ENCODE results near the gene TEX29.

TEX29 gene

DNA sequence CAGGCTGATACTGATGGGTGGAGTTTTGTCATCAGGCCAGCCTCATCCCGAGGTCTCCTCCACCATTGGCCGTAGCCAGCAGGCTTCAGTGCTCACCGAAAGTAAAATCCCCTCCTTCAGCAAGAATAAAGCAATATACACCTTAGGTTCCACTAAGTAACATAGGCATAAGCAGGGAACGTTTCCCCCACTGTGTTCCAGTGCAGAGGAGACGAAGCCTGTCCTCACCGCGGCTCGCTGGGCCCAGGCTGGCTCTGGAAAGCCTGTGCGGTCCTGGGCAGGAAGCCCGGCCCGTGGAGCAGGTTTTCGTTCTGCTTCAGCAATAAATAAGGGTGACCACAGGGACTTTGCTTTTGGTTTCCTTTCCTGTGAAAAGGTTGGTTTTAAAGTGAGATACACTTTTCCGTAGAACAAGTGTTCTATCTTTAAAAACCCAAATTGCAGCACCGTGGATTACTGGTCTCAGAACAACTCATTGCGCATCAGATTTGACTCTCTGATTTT, 16.3 kb upstream of the TEX29 start:
- H3K4me3 ChIP-seq (ENCODE audit: low read depth, low read length), result no peak overlapping the region
- H3K27ac ChIP-seq, result no peak overlapping the region
- in situ Hi-C loops (cut with HindIII; ENCODE audit: low pct_ligation_motif_present, low sequenced_read_pairs), result no loop called here
- TF ChIP-seq, protein P1, sequence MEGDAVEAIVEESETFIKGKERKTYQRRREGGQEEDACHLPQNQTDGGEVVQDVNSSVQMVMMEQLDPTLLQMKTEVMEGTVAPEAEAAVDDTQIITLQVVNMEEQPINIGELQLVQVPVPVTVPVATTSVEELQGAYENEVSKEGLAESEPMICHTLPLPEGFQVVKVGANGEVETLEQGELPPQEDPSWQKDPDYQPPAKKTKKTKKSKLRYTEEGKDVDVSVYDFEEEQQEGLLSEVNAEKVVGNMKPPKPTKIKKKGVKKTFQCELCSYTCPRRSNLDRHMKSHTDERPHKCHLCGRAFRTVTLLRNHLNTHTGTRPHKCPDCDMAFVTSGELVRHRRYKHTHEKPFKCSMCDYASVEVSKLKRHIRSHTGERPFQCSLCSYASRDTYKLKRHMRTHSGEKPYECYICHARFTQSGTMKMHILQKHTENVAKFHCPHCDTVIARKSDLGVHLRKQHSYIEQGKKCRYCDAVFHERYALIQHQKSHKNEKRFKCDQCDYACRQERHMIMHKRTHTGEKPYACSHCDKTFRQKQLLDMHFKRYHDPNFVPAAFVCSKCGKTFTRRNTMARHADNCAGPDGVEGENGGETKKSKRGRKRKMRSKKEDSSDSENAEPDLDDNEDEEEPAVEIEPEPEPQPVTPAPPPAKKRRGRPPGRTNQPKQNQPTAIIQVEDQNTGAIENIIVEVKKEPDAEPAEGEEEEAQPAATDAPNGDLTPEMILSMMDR (IDR thresholded peaks at IDR 0.05; ENCODE audit: low read depth, low read length, missing control alignments), result no peak
- no peak for DNase-seq
- H3K27me3 ChIP-seq (replicated peaks), result no peaks in the 10 kb centered on the region
- peaks cover 49% of the 10 kb centered on the region for H3K36me3 ChIP-seq (replicated peaks)

DNA sequence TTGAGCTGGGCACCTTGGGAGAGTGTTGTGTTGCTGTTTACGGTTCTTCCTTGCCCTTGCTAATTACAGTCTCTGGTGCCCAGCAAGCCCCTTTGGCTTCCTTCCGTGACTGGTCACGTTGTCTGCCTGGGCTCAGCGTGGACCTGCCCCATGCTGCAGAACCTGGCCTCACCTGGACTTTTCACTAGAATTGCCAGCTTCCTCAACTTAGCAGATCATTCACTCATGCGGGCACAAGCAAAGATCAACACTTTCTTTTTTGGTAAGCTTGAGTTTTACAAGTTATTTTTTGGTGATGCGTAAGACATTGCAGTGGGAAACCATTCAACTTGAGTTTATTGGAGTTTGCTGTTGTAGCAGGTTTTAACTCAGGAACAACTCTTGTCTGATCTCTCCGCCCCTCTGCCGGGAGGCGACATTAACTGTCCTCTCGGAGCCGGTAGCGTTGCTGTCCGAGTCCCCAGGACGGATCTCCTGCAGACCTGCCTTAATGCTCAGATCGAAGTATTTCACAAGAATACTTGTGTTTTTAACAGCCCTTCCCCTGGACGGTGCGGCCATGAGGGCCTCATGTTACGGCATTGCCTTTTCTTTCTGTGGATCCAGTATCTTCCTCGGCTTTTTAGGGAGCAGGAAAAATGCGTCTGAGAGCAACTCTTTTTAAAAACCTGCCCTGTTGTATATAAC, 15.7 kb upstream of the TEX29 start:
- in situ Hi-C loops (cut with HindIII; ENCODE audit: low pct_ligation_motif_present, low sequenced_read_pairs), result no loop called here
- no peak overlapping the region for H3K4me3 ChIP-seq (ENCODE audit: low read depth, low read length)
- H3K27ac ChIP-seq, result no peak overlapping the region
- no peak for DNase-seq
- H3K27me3 ChIP-seq (replicated peaks), result no peaks in the 10 kb centered on the region
- H3K36me3 ChIP-seq (replicated peaks), result peaks cover 49% of the 10 kb centered on the region
- TF ChIP-seq, protein P1 (IDR thresholded peaks at IDR 0.05; ENCODE audit: low read depth, low read length, missing control alignments), result no peak

DNA sequence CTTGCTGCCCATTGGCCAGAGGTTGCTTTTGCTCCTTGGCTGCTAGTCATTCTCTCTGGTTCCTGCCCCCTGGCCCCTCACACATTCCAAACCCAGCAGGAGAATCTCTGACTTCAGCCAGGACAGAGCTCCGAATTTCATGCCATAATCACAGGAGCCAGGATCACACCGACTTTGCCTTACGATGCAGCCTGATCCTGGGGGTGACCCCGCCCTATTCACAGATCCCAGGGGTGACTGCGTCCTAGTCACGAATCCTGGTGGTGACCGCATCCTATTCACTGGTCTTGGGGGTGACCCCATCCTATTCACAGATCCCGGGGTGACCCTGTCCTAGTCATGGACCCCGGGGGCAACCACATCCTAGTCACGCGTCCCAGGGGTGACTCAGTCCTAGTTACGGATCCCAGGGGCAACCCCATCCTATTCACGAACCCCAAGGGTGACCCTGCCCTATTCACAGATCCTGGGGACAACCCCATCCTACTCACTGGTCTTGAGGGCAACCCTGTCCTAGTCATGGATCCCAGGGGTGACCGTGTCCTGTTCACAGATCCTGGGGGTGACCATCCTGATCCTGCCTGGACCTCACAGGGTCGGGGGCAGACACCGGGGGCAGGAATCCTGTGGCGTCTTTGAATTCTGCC, 7.4 kb upstream of the TEX29 start:
- TF ChIP-seq, protein P1 (IDR thresholded peaks at IDR 0.05; ENCODE audit: low read depth, low read length, missing control alignments), result no peak
- peaks cover 6% of the 10 kb centered on the region for H3K36me3 ChIP-seq (replicated peaks)

DNA sequence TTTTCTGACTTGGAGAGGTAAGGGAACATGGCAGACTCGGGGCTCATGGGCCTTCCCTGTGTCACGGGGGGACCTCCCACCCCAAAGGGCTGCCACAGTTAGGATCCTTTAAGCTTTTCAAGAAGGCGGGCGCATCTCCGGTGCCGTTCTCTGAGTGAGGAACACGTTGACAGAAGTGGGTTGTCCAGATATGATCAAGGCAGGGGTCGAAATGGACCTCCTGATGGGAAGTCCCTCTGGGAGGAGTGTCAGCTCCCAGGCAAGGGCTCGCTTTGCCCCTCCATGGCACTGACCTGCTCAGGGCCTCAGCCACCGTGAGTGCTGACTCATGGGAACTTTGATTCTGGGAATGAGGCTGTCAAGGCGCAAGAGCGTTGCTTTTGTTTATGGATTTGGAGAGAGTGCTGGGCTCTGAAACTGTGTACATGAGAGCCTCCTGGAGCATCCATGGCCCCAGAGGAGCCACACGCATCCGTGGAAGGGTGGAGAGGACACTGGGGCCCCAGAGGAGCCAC, 6.5 kb upstream of the TEX29 start:
- TF ChIP-seq, protein P1 (IDR thresholded peaks at IDR 0.05; ENCODE audit: low read depth, low read length, missing control alignments), result no peak
- DNase-seq, result no peak
- H3K27ac ChIP-seq, result no peak overlapping the region
- in situ Hi-C loops (cut with HindIII; ENCODE audit: low pct_ligation_motif_present, low sequenced_read_pairs), result no loop called here
- peaks cover 6% of the 10 kb centered on the region for H3K36me3 ChIP-seq (replicated peaks)
- H3K4me3 ChIP-seq (ENCODE audit: low read depth, low read length), result no peak overlapping the region
- H3K27me3 ChIP-seq (replicated peaks), result no peaks in the 10 kb centered on the region

More for the DNA sequence above, 7.4 kb upstream of the TEX29 start:
- H3K27ac ChIP-seq, result no peak overlapping the region
- DNase-seq, result no peak
- H3K27me3 ChIP-seq (replicated peaks), result no peaks in the 10 kb centered on the region
- H3K4me3 ChIP-seq (ENCODE audit: low read depth, low read length), result no peak overlapping the region
- in situ Hi-C loops (cut with HindIII; ENCODE audit: low pct_ligation_motif_present, low sequenced_read_pairs), result no loop called here

DNA sequence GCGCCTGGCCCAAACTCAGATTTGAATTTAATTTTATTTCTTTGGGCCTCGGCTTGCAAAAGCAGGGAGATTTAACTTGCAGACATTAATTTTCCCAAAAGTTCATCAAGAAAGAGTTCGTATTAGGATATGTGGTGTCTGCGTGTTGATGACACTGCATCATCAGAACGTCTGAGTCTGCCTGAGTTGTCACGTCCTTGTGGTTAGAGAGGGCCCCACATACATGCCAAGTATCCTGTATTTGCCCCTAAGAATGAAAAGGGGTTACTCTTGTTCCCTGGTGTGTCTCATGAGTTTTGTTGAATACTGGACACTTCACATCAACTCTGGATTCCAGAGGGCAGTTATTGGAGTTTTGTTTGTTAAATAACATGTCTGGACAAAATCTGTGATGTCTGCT, 5.6 kb upstream of the TEX29 start:
- TF ChIP-seq, protein P1 (IDR thresholded peaks at IDR 0.05; ENCODE audit: low read depth, low read length, missing control alignments), result no peak
- Histone ChIP-seq H3K4me3 (ENCODE audit: low read depth, low read length) (no peak overlapping the region), H3K27me3 (replicated peaks) (no peaks in the 10 kb centered on the region), H3K27ac (no peak overlapping the region), H3K36me3 (replicated peaks) (peaks cover 6% of the 10 kb centered on the region)
- DNase-seq, result no peak
- in situ Hi-C loops (cut with HindIII; ENCODE audit: low pct_ligation_motif_present, low sequenced_read_pairs), result no loop called here
